Fibroblast of villous mesenchyme (primary cell): ENCODE results near the gene U2SURP. TPM values are rescaled to one million over a fixed set of nuclear protein-coding genes. Genes with fewer than 3 reads are reported as not detected.
A peak's percentile ranks its signal among the peaks of the same experiment; 100 is the strongest.

Experiments used
- DNase-seq: peaks from one replicate; pipeline ENCODE4 v3.0.0-alpha.2; 2010; ENCODE audit warnings: low read depth
- H3K4me3 ChIP-seq: 2 replicates; pipeline ENCODE4 v1.5.1; 2011; ENCODE audit warnings: low read depth, mild to moderate bottlenecking, low read length
- CTCF ChIP-seq: IDR thresholded peaks from 2 replicates; pipeline ENCODE4 v1.5.1; 2012; ENCODE audit warnings: low read depth, mild to moderate bottlenecking, low read length; ENCODE audit not compliant: insufficient read depth
- total RNA-seq: library from RNA; depleted of rRNA; stranded (reverse); fragments of >200 nt; gene quantifications from 2 replicates; pipeline ENCODE4 v1.2.3, GENCODE V29; 2012

The U2SURP gene
- 76.0 and 86.4 TPM in 2 replicates for total RNA-seq

GRCh38 chr3:143001369-143002082 lies at the start of gene U2SURP:
U2SURP (plus strand) TSS chr3:143001570; CDS start chr3:143001629, 59 bp downstream.
- peak; percentile 99 for DNase-seq
- H3K4me3 ChIP-seq, result peak within 1 kb of the TSS; percentile 68
- no peak for TF ChIP-seq CTCF

- no peak overlapping the region for H3K4me3 ChIP-seq
- no peak for DNase-seq
- TF ChIP-seq CTCF, result no peak
Measured at GRCh38 chr3:142951794-142952193, 49.6 kb upstream of the U2SURP start.

- TF ChIP-seq CTCF, result no peak
- no peak overlapping the region for H3K4me3 ChIP-seq
- DNase-seq, result no peak
Measured at GRCh38 chr3:142952272-142953193, 48.8 kb upstream of the U2SURP start.

DNA sequence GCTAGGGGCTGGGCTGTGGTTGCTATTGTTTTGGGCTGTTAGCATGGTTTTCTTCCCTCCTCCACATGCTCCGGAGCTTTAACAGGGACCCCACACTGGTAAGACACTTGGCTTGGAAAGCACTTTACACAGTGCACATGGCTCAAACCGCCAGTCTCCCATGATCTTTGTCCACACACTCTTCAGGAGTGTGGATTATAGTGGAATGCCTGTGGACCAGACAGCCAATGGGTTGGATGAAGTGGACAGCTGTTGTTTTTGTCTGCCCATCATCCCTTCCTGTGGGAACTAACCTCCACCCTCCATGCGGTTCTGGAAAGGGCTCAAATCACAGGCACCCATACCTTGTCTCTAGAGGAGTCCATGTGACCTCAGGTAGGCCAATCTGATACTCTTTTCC lies 47.9 kb upstream of the U2SURP start:
- DNase-seq, result no peak
- no peak for TF ChIP-seq CTCF

GRCh38 chr3:142958707-142959106 lies 42.7 kb upstream of the U2SURP start:
- TF ChIP-seq CTCF, result no peak
- DNase-seq, result no peak
- H3K4me3 ChIP-seq, result no peak overlapping the region

More for the DNA sequence above, 47.9 kb upstream of the U2SURP start:
- H3K4me3 ChIP-seq, result no peak overlapping the region

- DNase-seq, result no peak
- H3K4me3 ChIP-seq, result no peak overlapping the region
- TF ChIP-seq CTCF, result no peak
Measured at GRCh38 chr3:142960322-142960850, 41.0 kb upstream of the U2SURP start.
